ENCODE results near the gene DLG1.

DLG1 gene

DNA sequence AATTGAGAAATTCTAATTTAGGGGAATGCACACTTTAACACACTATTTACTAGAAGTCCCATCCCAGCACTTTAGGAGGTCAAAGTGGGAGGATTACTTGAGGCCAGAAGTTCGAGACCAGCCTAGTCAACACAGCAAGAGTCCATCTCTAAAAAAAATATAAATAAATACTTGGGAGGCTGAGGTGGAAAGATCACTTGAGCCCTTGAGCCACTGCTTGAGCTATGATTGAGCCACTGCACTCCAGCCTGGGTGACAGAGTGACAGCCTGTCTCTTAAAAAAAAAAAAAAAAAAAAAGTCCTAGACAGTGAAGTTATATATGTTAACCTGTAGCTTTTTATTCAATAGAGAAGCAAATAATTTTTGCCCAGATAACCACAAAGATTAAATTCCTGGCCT, 69.2 kb downstream of the DLG1 start:
- Histone ChIP-seq H3K4me3 (no peak overlapping the region), H3K27ac (no peak overlapping the region)
- DNase-seq (ENCODE audit: low spot score), result no peak
- TF ChIP-seq CTCF (IDR thresholded peaks at IDR 0.05), result no peak

- Histone ChIP-seq H3K27ac (no peak overlapping the region), H3K4me3 (no peak overlapping the region)
- DNase-seq (ENCODE audit: low spot score), result no peak
- no peak for TF ChIP-seq CTCF (IDR thresholded peaks at IDR 0.05)
Measured at GRCh38 chr3:197227780-197228574, 70.4 kb downstream of the DLG1 start.

DNA sequence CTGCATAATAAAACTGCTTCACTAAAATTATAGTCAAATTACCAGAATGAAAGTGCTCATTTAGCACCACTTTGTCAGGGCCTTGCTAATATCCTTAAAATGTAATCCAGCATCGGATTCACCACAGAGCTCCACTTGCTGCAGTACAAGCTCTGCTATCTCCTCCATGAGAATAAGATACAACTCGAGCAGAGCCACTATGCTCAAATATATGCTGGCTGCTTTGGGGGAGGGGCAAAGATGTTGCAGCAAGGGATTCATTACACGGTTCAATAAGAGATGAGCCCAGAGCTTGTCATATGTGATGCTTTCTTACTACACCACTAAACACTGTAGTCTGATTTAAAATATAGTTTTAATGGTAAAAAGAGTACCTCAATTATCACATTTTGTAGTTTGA, 72.2 kb downstream of the DLG1 start:
- DNase-seq (ENCODE audit: low spot score), result no peak
- H3K27ac ChIP-seq, result no peak overlapping the region
- H3K4me3 ChIP-seq, result no peak overlapping the region
- no peak for TF ChIP-seq CTCF (IDR thresholded peaks at IDR 0.05)

DNA sequence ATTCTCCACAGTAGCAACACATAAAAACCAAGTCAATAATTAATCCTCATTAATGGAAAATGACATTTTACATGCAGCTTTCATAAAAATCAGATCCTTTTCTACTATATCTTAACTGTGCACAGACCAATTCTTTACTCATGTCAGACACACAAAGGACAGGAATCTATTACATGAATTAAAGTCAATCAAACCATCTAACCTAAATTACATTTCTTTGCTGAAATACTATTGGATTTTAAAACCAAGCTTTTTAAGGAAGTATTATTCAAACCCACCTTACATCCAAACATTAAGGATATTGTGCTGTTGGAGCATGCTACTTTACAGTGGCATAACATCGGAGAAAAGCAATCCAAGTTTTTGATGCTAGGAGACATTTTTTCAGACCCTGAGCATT, 72.8 kb downstream of the DLG1 start:
- no peak for TF ChIP-seq CTCF (IDR thresholded peaks at IDR 0.05)
- H3K27ac ChIP-seq, result no peak overlapping the region
- no peak for DNase-seq (ENCODE audit: low spot score)
- H3K4me3 ChIP-seq, result no peak overlapping the region

- H3K27ac ChIP-seq, result no peak overlapping the region
- DNase-seq (ENCODE audit: low spot score), result no peak
Measured at GRCh38 chr3:197224034-197224444, 74.4 kb downstream of the DLG1 start.

DNA sequence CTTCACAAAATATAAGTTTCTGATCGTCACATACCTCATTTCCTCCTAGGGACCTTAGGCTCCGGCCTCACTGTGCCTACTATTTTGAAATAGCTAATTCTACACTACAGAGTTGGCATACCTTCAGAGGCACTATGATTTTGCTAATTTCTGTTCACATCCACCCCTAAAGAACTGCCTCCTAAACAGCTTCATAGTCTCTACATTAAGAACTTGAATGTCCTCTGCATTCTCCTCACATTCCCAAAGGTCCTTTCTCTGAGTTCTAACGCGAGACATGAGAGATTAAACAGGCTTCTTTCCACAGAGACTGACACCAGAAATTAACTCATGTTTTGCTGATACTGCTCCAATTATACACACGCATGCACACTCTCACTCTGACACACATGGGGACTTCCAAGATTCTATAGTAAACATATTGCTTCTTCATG, 75.5 kb downstream of the DLG1 start:
- H3K27ac ChIP-seq, result no peak overlapping the region
- H3K4me3 ChIP-seq, result no peak overlapping the region
- TF ChIP-seq CTCF (IDR thresholded peaks at IDR 0.05), result no peak
- DNase-seq (ENCODE audit: low spot score), result no peak

More at GRCh38 chr3:197224034-197224444, 74.4 kb downstream of the DLG1 start:
- peak; percentile 22 for TF ChIP-seq CTCF (IDR thresholded peaks at IDR 0.05)
- H3K4me3 ChIP-seq, result no peak overlapping the region

- no peak overlapping the region for H3K27ac ChIP-seq
- no peak for DNase-seq (ENCODE audit: low spot score)
- TF ChIP-seq CTCF (IDR thresholded peaks at IDR 0.05), result no peak
Measured at GRCh38 chr3:197219619-197220018, 78.8 kb downstream of the DLG1 start.

More at GRCh38 chr3:197219619-197220018, 78.8 kb downstream of the DLG1 start:
- H3K4me3 ChIP-seq, result no peak overlapping the region
